ENCODE data around the gene EP400.
"Not testable (repeated sequence)": the region's sequence is repeated elsewhere in the genome, so short reads cannot be mapped to it uniquely, and the experiment has no call there.

The EP400 gene

GRCh38 chr12:132099739-132100138, 150.0 kb downstream of the EP400 start:
- no peak for DNase-seq

DNA sequence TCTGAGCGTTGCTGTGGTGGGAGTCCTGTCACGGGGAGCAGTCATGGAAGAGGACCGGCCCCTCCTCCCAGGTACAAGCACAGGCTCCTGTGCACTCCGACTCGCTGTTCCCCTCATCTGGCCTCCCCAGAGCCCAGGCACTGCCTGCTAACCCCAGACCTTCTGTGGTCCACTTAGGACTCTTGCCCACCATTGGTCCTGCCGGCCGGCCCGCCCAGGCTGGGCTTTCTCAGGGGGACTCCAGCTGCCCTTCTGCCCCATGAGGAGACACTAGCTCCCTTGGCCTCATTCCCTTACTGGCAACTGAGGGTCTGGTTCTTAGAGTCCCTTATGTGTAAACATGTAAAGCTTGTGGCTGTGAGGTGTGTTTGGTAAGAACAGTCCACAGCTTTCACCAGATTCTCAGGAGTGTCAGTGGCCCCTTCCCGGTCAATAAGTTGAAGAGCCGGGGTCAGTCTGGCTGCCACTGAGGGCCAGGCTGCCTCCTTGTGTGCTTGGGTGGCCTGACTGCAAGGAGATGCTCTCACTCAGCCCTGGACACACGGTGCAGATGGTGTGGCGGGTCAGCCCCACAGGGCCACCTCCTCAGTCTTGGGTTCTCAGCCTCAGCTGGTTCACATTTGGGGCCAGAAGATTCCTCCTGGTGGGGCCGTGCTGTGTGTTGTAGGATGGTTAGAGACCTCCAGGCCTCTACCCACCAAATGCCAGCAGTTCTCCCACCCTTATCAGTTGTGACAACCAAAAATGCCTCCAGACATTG, 150.7 kb downstream of the EP400 start:
- DNase-seq, result no peak

DNA sequence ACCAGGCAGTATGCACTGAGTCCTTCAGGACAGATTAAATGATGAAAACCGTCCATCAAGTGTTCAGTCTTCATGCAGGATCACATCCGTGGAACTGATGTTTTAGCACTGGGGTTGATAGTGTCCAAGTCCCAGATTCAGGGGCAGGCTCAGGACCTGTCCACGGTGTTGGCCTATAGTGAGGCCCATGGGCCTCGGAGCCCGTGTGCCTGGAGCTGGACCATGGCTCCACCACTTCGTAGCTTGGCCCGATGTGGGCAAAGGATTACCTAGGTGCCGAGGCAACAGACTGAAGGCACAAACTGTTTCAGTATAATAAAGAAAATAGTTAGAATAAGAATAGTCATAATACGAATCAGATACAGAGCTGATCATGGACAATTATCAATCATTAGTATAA, 152.6 kb downstream of the EP400 start:
- no peak for DNase-seq

GRCh38 chr12:132103072-132103471, 153.3 kb downstream of the EP400 start:
- DNase-seq, result not testable (repeated sequence)

- DNase-seq, result no peak
These were observed 154.0 kb downstream of the EP400 start for GRCh38 chr12:132103542-132104308.

- DNase-seq, result no peak
These were observed 155.7 kb downstream of the EP400 start for GRCh38 chr12:132105467-132105866.

- DNase-seq, result no peak
These were observed 157.2 kb downstream of the EP400 start for GRCh38 chr12:132106921-132107320.

GRCh38 chr12:132108211-132108832, 158.6 kb downstream of the EP400 start:
- no peak for DNase-seq

DNA sequence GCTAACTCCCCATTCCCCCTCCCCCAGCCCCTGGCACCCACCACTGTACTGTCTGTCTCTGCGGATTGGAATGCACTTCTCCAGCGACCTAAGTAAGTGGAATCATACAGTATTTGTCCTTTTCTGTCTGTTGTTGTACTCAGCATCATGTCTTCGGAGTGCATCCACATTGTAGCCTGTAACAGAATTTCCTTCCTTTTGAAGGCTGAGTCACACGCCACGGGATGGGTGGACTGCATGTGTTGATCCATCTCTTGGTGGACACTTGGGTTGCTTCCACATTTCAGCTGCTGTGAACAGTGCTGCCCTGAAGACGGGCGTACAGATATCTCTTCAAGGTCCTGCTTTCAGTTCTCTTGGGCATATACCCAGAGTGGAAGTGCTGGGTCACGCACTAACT, 160.0 kb downstream of the EP400 start:
- no peak for DNase-seq

GRCh38 chr12:132110677-132111076, 160.9 kb downstream of the EP400 start:
- no peak for DNase-seq

GRCh38 chr12:132111654-132112304, 162.0 kb downstream of the EP400 start:
- no peak for DNase-seq

DNA sequence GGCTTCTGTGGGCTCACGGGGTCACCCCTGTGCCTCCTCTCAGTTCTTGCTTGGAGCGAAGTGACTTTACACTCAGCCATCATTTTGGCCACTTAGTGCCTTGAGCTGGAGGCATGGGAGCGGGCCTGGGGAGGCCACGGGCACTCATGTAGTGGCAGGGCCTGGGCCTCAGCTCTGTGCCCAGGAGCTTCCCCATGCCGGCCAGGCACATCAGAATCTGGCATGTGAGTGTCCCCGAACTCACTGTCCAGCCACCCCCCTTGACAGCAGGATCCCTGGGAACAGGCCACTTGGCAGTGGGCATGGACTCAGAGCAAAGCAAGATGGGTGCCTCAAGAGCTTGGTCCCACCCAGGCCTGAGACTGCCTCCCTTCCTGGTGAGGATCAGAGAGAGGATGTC, 164.9 kb downstream of the EP400 start:
- no peak for DNase-seq

GRCh38 chr12:132115500-132115899, 165.8 kb downstream of the EP400 start:
- no peak for DNase-seq

DNA sequence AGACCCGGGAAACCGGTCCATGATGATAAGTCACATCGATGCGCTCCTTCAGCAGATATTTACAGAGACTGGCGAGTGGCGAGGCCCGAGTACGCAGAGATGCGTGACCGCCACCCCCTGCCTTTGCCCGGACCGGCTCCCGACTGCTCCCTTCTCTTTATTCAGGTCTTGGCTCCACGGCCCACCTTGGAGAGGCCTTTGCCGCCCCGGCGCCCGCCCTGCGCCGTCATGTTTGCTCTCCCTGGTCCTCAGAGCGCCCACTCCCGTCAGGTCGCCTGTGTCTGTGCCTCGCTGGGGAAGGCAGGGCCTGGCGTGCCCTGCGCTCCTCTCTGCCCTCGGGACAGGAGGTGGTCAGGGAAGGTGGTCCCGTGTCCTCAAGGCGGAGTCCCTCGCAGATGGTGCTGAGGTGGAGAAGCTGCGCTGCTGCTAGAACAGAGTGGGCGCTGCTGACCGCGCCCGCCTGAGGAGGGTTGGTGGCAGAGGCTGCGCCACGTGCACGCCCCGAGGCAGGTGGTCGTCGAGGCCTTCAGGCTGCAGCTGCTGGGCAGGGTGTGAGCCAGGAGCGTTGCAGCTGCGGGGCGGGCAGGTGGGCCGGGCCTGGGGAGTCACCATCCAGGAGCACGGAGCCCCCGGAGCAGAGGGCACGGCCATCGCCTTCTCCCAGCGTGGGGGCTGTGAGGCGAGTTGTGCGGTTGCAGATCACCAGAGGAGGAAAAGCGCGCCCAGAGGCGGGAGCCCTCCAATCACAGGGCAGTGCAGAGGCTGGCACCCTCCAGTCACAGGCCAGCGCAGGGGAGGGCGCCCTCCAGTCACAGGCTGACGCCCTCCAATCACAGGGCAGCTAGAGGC, 167.2 kb downstream of the EP400 start:
- no peak for DNase-seq

- no peak for DNase-seq
These were observed 167.8 kb downstream of the EP400 start for GRCh38 chr12:132117558-132117875.

GRCh38 chr12:132118876-132119275, 169.1 kb downstream of the EP400 start:
- DNase-seq, result no peak

DNA sequence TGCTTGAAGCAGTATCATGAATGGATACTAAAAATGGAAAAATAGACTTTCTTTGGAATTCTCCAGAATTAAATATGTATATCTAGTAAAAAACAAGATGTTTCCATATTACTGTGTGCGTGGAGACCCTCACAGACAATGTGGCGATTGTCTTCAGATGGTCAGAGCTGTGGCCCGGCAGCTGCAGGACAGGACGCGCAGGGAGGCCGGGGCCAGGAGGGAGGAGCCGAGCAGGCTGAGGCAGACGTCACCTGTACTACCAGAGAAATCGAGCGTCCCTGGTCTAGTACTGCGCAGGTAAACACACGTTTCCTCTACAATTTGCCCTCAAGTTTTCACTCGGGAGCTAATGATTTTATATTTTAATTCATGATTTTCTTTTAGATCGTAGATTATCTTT, 171.5 kb downstream of the EP400 start:
- DNase-seq, result no peak

GRCh38 chr12:132123970-132124765, 174.4 kb downstream of the EP400 start:
- no peak for DNase-seq

- DNase-seq, result no peak
These were observed 175.2 kb downstream of the EP400 start for GRCh38 chr12:132124766-132125425.

GRCh38 chr12:132125736-132126135, 176.0 kb downstream of the EP400 start:
- DNase-seq, result no peak

DNA sequence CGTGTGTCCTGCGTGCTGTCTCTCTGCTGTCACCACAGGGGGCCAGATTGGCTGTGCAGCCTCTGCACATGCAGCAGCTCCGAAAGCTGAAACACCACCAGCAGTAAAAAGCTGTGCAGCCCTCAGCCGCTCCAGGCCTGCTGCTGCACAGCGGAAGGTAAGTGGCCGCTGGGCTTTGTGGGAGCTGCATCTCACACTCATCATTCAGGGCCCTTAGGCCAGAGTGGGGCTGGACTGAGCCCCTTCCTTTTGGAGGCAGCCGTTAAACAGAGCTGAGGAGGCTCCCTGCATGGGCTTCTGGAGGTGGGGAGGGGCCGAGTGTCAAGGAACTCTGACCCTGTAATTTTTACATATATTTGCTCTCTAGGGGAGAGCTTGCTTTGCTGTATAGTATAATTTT, 177.3 kb downstream of the EP400 start:
- no peak for DNase-seq

All from right hindlimb (tissue), 1 donor.